Lower lobe of right lung (tissue), 2 donors: ENCODE results near the gene ZFYVE27. TPM values are rescaled to one million over a fixed set of nuclear protein-coding genes. Genes with fewer than 3 reads are reported as not detected.

ENCODE experiments used
- ATAC-seq, 2 donors: fragments of 200-7000 bp; cut with Tn5 transposase; one replicate each; pipeline ENCODE4 v1.9.1; 2020 to 2022; ENCODE audit warnings: mild to moderate bottlenecking in 2 of 2, moderate library complexity in 2 of 2
- DNase-seq: peaks from one replicate; pipeline ENCODE4 v3.0.0-alpha.2; 2020
- H3K27ac ChIP-seq: fragments of 200-600 bp; one replicate; pipeline ENCODE4 v1.8.0; 2022
- H3K27me3 ChIP-seq: fragments of 200-600 bp; one replicate; pipeline ENCODE4 v1.8.0; 2022; ENCODE audit warnings: low read depth
- H3K36me3 ChIP-seq: fragments of 200-600 bp; one replicate; pipeline ENCODE4 v1.8.0; 2022; ENCODE audit warnings: mild to moderate bottlenecking
- H3K4me1 ChIP-seq: fragments of 200-600 bp; one replicate; pipeline ENCODE4 v1.8.0; 2022
- H3K4me3 ChIP-seq: fragments of 200-600 bp; one replicate; pipeline ENCODE4 v1.8.0; 2022; ENCODE audit warnings: mild to moderate bottlenecking
- H3K9me3 ChIP-seq: fragments of 200-600 bp; one replicate; pipeline ENCODE4 v1.8.0; 2022
- CTCF ChIP-seq: fragments of 200-600 bp; IDR thresholded peaks from one replicate; pipeline ENCODE4 v1.8.0; 2022; ENCODE audit warnings: antibody characterized with exemption, mild to moderate bottlenecking
- intact Hi-C: fragments of 100-400 bp; cut with DNase I; formaldehyde crosslinking; loops from one replicate; pipeline ENCODE4 v1.11.0; 2022
- total RNA-seq: library from RNA; stranded (reverse); fragmentation: NEBNext Ultra II Directional; extraction: Animal tissue kit (Norgen Biotek cat#: 25700); gene quantifications from one replicate; pipeline ENCODE4 v1.2.1, GENCODE V29; 2021
- donor health status: DM: no; HTN: yes; CAD: no; lungs with severe emphysema.

Gene ZFYVE27
- total RNA-seq, 1 donor from 2014 or later = 28.3 TPM

GRCh38 chr10:97798958-97799610, 62.2 kb downstream of the ZFYVE27 start:
- no peaks in the 10 kb centered on the region for H3K9me3 ChIP-seq
- peaks cover 8% of the 10 kb centered on the region for H3K27me3 ChIP-seq
- no peak overlapping the region for H3K27ac ChIP-seq
- no peak for DNase-seq
- H3K4me1 ChIP-seq = no peaks in the 10 kb centered on the region
- H3K4me3 ChIP-seq = no peak overlapping the region
- no peak for TF ChIP-seq CTCF
- intact Hi-C loops = no loop called here
- no peak for ATAC-seq
- no peaks in the 10 kb centered on the region for H3K36me3 ChIP-seq

GRCh38 chr10:97800474-97800873, 63.5 kb downstream of the ZFYVE27 start:
- no peak for ATAC-seq
- Histone ChIP-seq H3K9me3 (no peaks in the 10 kb centered on the region), H3K27me3 (peaks cover 8% of the 10 kb centered on the region), H3K36me3 (no peaks in the 10 kb centered on the region), H3K4me3 (no peak overlapping the region), H3K27ac (no peak overlapping the region), H3K4me1 (no peaks in the 10 kb centered on the region)
- TF ChIP-seq CTCF = no peak
- intact Hi-C loops = no loop called here
- no peak for DNase-seq

GRCh38 chr10:97801422-97801821, 64.5 kb downstream of the ZFYVE27 start:
- Histone ChIP-seq H3K4me1 (no peaks in the 10 kb centered on the region), H3K27me3 (peaks cover 8% of the 10 kb centered on the region), H3K36me3 (no peaks in the 10 kb centered on the region), H3K4me3 (no peak overlapping the region), H3K9me3 (no peaks in the 10 kb centered on the region), H3K27ac (no peak overlapping the region)
- intact Hi-C loops = no loop called here
- TF ChIP-seq CTCF = no peak
- DNase-seq (no peak), ATAC-seq (no peak)

- no peak for TF ChIP-seq CTCF
- DNase-seq (no peak), ATAC-seq (no peak)
- H3K9me3 ChIP-seq = no peaks in the 10 kb centered on the region
- no peaks in the 10 kb centered on the region for H3K36me3 ChIP-seq
- H3K27ac ChIP-seq = no peak overlapping the region
- H3K27me3 ChIP-seq = no peaks in the 10 kb centered on the region
- H3K4me3 ChIP-seq = no peak overlapping the region
- intact Hi-C loops = no loop called here
- H3K4me1 ChIP-seq = no peaks in the 10 kb centered on the region
These were observed 68.4 kb downstream of the ZFYVE27 start for GRCh38 chr10:97805096-97805884.

GRCh38 chr10:97805949-97806348, 69.0 kb downstream of the ZFYVE27 start:
- intact Hi-C loops = no loop called here
- DNase-seq = no peak
- H3K27ac ChIP-seq = no peak overlapping the region
- H3K4me3 ChIP-seq = no peak overlapping the region
- H3K4me1 ChIP-seq = no peaks in the 10 kb centered on the region
- no peak for TF ChIP-seq CTCF
- H3K27me3 ChIP-seq = no peaks in the 10 kb centered on the region
- H3K9me3 ChIP-seq = no peaks in the 10 kb centered on the region
- no peak for ATAC-seq
- H3K36me3 ChIP-seq = no peaks in the 10 kb centered on the region
